SW480 (cell line): ENCODE data around the gene S100A14.
"Not testable (repeated sequence)": the region's sequence is repeated elsewhere in the genome, so short reads cannot be mapped to it uniquely, and the experiment has no call there.

ENCODE experiments used
- DNase-seq: peaks from one replicate; pipeline ENCODE4 v3.0.0-alpha.2; 2016; ENCODE audit warnings: low spot score

Gene S100A14

GRCh38 chr1:153614906-153615305 lies 1.2 kb downstream of the S100A14 start:
- DNase-seq: no peak

- DNase-seq: no peak
Measured at GRCh38 chr1:153614189-153614900, 1.8 kb downstream of the S100A14 start.

GRCh38 chr1:153613406-153613805 lies 2.7 kb downstream of the S100A14 start:
- no peak for DNase-seq

GRCh38 chr1:153612755-153613331 lies 3.3 kb downstream of the S100A14 start, which contains the start of gene S100A16:
S100A16 (minus strand) TSS chr1:153613137; CDS start chr1:153608151, 4,986 bp downstream.
- peak; percentile 81 for DNase-seq

- DNase-seq: no peak
Measured at GRCh38 chr1:153612111-153612754, 3.9 kb downstream of the S100A14 start.

GRCh38 chr1:153611356-153611755 lies 4.8 kb downstream of the S100A14 start:
- peak; percentile 53 for DNase-seq

- peak; percentile 79 for DNase-seq
Measured at GRCh38 chr1:153610811-153611301, 5.3 kb downstream of the S100A14 start.

- DNase-seq: peak; percentile 38
Measured at GRCh38 chr1:153610334-153610733, 5.8 kb downstream of the S100A14 start.

- no peak for DNase-seq
Measured at GRCh38 chr1:153609585-153609907, 6.6 kb downstream of the S100A14 start.

- peak; percentile 96 for DNase-seq
Measured at GRCh38 chr1:153608742-153609584, 7.2 kb downstream of the S100A14 start.

GRCh38 chr1:153608089-153608682 lies 7.9 kb downstream of the S100A14 start:
- no peak for DNase-seq

GRCh38 chr1:153607381-153607780 lies 8.7 kb downstream of the S100A14 start:
- DNase-seq: no peak

GRCh38 chr1:153606194-153606593 lies 9.9 kb downstream of the S100A14 start:
- no peak for DNase-seq

- DNase-seq: no peak
Measured at GRCh38 chr1:153602749-153603148, 13.4 kb downstream of the S100A14 start.

- no peak for DNase-seq
Measured at GRCh38 chr1:153599847-153600246, 16.3 kb downstream of the S100A14 start.

GRCh38 chr1:153598309-153599172 lies 17.6 kb downstream of the S100A14 start:
- DNase-seq: no peak

GRCh38 chr1:153597206-153597605 lies 18.9 kb downstream of the S100A14 start:
- DNase-seq: no peak

GRCh38 chr1:153592748-153593147 lies 23.4 kb downstream of the S100A14 start:
- DNase-seq: no peak

GRCh38 chr1:153588482-153588881 lies 27.6 kb downstream of the S100A14 start:
- DNase-seq: no peak

GRCh38 chr1:153588033-153588432 lies 28.1 kb downstream of the S100A14 start:
- DNase-seq: not testable (repeated sequence)

- no peak for DNase-seq
Measured at GRCh38 chr1:153587314-153587713, 28.8 kb downstream of the S100A14 start.
